IPS DF 19.7 (cell line): Measurements from ENCODE around the gene CCDC68.

Source experiments
- DNase-seq: peaks from one replicate; pipeline ENCODE4 v3.0.0-alpha.2; 2013; ENCODE audit warnings: low read depth, low spot score

Gene CCDC68

DNA sequence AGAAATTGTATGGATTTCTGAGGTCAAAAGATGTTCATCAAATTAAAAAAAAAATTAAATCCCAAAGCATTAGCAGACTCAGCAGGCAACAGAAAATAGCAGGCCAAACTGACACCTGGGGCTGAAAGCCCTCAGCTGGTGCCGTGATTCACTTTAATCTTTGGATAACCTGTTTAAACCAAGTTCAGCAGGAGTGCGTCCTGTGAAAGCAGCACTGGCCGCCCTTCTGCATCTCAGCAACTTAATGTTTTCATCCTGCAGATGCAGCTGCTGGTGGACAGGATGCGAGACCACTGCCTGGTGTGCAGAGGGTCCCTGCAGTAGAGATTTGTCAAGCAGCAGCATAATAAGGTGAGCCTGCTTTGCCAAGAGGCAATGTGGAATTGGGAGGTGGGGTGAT lies 41.2 kb downstream of the CCDC68 start:
- DNase-seq: no peak

DNA sequence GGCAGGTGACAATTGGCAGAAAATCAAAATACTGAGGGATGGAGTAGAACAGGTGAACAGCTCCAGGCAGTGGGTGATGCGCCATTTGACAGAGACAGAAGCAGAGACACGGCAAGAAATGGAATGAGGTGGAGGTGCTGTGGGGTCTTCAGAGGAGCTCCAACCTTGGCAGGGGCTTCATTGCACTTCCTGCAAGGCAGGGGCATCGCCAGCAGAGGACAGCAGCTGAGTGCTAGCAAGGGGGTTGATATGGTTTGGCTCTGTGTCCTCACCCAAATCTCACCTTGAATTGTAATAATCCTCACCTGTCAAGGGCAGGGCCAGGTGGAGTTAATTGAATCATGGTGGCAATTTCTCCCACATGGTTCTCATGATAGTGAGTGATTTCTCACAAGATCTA lies 42.8 kb downstream of the CCDC68 start:
- no peak for DNase-seq

DNA sequence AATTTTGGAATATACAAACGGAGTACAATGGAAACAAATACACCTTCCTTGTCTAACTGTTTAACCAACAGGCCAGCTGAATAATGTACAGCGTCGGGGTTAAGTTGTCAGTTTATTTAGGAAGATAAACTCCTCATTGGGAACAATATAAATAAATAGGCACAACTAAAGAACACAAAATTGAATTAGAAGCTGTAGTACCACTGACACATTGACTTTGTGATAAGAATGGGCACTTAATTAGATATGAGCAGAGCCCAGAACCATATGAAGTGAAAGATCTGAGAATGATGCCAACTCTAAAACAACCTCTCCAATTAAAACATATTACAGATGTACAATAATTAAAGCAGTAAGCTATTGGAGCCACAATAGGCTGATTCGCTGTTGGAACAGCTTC lies 44.4 kb downstream of the CCDC68 start:
- no peak for DNase-seq

DNA sequence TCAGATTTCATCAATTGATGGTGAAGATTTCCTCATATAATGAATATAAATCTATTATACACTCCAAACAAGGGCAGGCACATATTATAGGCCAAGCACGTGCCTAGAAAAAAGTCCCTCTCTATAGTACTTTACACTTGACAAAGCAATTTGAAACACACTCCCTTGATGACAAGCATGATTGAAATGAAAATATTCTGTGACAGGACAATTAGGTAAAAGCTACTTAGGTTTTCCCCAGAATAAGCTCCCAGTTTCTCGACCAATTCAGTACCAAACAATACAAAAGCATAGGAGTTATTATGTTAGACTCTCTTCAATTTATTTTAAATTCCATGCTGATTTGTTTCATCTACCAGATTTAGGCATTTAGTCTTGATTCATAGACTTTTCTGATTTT lies 47.7 kb downstream of the CCDC68 start:
- no peak for DNase-seq

DNA sequence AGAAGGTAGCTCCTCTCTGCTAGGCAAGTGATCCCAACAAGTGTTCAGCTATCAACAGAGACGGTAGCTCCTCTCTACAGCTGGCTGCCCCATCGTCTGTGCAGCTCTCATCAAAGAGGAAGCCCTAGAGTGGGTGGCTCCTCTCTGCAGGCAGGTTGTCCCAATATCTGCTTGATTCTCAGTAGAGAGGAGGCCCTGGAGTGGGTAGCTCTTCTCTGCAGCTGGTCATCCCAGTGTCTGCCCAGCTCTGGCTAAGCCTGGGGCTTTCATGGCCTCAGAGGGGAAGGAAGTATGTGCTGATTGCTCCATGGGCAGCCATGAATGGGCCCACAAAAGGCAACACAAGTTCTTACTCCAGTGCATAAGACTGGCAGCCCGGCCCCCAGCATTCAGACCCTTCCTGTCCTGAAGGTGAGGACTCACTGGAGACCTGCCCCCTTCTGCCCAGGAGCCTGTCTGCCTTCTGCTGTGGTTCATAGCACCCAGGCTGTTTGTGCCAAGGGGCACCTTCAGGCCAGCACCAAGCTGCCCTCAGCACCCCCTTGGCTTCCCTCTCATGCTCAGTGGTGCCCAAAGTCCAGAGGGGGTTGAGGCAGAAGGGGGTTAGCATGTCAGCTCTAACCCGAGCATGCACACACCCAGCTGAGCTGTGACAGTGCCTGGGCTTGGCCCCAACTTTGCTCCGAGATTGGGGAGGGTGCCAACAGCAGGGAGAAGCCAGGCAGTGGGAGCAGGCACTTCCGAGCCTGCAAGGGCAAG lies 48.9 kb downstream of the CCDC68 start:
- no peak for DNase-seq

DNA sequence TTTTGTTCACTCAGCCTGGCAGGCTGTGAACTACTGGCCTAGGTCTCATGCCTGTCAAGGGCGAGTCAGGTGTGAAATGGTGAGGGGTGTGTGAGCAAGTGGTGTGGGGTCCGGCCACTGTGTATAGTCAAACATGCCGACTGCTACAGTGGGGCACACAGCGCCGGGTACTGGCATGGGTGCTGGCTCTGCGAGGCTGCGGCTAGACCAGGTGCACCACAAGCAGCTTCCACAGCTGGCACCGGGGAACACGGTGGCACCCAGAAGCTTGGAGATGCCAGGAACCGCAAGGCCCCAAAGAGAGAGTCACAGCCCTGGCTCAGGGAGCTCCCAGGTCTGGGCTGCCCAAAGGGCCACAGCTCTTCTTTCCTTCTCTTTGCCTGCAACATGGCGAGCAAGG lies 49.7 kb downstream of the CCDC68 start:
- no peak for DNase-seq

DNA sequence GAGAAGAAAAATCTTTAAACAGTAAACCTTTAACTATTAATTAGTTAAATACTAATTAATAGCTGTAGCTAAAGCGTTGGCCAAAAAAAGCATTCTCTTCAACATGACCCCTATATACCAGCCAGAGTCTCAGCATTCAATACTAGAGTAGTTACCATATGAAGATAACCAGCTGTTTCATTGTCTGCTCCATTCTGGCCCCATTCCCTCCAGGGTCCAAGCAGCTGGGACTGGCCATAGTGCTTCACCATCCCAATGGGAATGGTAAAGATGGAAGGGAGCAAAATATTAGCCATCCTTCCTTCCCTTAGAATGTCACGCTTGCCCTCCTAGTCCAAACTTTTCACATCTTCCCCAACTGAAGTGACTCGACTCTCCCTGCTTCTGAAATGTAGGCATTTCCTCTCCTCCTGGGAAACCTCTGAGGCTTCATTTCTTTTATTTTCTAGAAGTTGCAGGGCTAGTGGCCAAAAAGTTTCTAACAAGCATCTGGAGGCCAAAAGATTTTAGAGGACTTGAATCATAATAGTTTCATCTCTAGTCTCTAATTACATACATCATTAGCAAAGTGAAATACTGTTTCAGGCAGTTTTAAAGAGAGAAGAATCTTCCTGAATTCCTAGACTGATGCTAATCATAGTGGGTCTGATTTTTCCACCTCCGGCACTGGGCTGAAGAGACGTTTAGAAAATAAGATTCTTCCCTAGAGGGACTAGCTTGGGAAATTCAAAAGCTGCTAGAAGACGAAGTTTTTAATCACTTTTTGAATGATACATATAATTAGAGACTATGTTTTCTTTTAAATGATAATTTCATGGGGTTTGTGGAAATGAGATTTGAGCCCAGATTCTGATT lies 52.7 kb downstream of the CCDC68 start:
- DNase-seq: no peak

DNA sequence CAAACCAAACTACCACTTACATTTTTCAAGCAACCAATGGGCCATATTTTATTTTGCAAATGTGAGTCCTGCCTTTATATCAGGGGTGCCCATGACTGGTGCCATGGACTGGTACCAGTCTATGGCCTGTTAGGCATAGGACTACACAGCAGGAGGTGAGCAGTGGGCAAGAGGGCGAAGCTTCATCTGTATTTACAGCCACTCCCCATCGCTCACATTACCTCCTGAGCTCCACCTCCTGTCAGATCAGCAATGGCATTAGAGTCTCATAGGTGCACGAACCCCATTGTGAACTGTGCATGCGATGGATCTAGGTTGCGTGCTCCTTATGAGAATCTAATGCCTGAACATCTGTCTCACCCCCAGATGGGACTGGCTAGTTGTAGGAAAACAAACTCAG lies 53.6 kb downstream of the CCDC68 start:
- no peak for DNase-seq

DNA sequence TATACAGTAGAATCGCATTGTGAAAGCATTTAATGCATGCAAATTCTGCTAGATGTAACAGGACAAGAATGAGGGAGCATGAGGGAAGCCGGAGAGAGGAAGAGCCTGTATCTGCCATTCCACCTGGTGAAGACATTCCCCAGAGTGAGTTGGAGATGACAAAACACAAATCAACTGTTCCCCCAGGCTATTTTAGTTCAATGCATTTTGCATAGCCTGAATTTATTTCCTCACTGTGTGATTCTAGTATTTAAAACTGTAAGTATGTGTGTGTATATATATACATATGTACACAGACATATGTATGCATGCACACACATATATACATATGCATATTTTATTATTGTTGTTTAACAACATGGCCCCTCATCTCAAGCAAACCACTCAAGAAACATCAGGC lies 54.7 kb downstream of the CCDC68 start:
- no peak for DNase-seq

DNA sequence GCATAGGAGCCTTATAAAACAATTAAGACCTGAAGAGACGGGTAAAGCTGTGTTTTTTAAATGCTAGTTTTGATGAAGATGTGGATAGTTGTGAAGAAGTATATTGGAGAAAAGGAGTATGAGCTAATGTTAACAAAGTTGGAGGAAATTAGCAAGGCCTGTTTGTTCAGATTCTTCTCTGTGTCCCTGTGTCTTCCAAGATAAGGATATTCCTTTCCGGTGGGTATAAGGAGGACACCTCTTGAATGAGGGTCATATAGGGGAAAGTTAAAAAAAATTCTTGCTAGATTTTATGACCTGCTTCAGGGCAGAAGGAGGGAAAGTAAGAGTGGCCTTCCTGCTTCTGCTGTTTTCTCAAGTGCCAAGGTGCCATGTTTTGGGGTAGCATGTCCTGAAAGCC lies 59.0 kb downstream of the CCDC68 start:
- DNase-seq: no peak

DNA sequence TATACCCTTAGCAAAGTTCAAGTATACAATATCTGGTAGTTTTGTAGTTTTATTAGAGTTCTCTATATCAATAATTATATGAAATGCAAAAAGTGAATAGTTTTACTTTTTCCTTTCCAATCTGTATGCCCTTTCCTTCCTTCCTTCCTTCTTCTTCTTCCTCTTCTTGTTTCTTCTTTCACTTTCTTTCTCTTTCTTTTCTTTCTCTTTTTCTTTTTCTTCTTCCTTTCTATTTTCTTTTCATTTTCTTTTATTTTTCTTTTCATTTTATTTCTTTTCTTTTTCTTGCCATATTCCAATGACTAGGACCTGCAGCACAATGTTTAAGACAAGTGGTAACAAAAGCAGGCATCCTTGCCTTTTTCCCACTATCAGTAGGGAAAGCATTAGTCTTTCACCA lies 59.8 kb downstream of the CCDC68 start:
- DNase-seq: no peak

DNA sequence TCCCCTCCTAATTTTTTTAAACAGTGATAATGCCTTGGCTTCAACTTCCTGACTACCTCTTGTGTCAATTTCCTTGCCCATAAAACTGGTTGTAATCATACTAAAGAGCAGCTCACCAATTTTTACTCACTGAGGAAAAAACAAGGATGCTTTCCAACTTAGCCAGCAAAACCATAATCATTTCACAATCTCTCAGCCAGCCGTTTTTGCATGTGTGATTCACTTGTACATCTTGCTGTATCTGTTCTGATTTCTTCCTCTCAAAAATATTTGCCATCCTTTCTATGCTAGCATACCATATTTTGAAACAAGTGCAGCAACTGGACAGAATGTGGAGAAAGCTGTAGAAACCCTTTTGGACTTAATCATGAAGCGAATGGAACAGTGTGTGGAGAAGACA lies 70.3 kb downstream of the CCDC68 start:
- DNase-seq: no peak

DNA sequence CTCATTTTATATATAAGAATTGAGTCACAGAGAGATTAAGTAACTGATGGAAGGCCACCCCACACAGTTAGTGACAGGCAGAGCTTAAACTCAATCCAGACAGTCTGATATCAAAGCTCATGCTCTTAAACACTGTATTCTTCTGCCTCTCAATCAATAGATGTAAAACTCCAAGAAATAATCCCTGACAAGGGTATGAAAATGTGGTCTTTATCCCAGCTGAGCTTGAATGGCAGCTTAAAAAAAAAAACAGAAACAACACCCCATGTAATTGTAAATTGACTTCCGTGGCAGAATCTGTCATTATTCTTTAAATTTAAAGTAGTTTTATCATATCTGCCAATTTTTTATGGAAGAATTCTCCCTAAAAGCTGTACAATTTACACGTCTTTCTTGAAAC lies 70.9 kb downstream of the CCDC68 start:
- DNase-seq: no peak

DNA sequence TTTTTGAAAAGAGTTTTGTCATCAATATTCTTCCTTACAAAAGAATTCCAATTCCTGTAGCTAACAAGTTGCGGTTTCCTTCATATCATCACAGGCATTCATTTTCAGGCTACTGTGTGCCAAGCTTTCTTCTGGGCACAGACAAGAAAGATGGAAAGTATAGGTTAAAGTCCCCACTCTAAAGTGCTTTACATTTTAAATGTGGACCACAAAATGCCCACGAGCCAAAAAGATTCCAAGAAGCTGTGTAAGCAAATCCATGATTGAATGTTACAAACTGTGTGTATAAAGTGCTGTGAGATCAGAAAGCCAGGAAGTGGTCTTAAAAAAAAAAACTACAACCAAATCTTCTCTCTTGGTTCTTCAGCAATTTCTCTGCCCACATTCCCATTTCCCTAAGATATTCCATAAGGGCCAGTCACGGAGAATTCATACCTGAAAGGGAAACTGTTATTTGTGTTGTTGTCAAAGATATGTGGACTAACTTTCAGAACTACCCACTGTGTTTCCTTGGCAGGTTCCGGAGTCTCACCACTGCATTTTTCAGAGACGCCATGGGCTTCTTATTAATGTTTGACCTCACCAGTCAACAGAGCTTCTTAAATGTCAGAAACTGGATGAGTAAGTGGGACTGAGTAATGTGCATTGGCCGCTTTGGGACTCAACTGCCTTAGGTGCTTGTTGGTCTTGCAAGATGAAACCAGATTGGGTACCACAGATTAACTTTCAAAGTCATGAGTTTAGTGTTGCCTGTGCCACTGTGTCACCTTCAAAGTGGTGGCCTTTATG lies 75.3 kb downstream of the CCDC68 start:
- no peak for DNase-seq

DNA sequence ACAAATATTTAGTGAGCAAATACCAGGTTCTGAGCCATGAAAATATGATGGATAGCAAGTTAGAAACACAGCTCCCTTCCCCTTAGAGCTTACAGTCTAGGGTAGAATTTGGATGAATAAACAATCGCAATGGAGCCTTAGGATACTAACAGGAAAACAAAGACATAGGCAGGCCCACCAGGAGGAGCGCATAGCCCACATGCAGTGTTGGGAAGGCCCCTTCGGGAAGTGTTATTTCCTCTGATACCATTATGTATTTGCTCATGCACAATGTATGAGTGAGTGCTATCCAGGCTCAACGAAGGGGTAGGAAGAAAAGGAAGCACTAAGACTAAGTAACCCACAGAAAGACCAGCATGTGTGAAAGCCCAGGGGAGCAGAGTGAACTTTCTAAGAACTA lies 76.9 kb downstream of the CCDC68 start:
- no peak for DNase-seq

DNA sequence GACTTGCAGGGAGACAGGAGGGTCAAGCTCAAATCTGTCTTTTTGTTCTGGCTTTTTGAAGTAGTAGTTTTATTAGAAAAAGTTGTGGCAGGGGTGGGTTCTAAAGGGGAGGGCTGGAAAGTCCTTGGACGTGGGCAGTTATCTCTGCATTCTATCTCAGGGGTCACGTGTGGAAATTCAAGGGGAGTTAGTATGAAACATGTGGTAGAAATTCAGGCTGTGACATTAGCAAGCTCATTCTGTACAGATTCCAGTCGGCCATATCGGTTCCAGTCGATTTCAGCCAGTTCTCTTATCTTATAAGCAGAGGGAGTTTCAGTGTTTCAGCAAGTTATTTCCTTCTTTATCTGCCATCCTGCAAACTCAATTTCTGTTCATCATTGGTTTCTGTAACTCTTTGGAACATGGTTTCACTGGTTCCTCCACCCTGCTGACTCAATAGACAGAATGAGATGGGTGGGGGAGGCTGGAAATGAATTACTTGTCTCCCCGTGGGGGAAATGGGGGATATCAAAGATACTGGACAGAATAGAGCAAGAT lies 78.0 kb downstream of the CCDC68 start:
- DNase-seq: no peak

DNA sequence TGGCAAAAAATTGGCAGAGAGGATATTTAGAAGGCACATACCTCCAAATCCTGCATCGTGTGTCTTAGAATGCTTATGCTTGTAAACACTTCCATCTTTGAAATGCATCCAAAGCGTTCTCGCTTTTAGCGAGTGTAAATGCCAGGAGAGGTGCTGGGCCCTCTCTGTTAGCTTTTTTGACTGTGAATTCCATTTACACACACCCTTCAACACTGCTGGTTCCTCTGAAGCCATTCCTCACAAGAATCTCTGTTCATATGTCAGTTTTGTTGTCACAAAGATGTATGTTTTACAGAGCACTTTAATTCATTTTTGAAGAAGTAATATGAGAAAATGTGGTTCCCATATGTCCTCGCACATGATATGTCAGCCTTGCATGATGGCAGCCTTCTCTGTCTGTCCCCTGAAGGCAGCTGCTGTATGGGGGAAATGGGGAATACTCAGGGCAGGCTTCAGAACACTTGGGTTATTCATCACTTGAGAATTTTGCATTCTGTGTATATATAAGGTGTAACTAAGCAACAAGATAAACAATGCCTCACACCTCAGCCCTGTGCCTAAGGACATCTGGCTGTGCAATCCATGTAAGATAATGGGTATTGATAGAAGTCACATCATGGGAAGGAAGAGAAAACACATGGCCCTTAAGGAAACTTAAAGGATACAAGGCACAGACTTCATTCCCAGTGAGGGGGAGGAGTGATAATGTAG lies 78.7 kb downstream of the CCDC68 start:
- no peak for DNase-seq

DNA sequence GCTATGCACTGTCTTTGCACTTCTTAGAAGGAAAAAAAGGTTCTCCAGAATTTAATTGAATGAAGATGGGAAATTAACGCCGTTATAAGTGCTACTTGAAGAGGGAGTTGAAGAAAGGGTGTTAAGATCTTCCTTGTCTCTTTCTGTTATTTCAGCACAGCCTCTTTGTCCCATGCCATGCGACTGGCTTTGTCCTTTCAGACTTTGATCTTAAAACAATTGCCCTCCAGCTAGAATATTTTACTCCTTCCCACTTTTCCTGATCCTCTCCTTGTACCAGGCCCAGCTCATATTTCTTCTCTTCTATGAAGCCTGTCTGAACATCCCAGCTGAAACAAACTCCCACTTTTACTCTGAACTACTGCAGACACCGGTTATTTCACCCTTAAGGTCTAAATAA lies 79.6 kb downstream of the CCDC68 start:
- DNase-seq: no peak

DNA sequence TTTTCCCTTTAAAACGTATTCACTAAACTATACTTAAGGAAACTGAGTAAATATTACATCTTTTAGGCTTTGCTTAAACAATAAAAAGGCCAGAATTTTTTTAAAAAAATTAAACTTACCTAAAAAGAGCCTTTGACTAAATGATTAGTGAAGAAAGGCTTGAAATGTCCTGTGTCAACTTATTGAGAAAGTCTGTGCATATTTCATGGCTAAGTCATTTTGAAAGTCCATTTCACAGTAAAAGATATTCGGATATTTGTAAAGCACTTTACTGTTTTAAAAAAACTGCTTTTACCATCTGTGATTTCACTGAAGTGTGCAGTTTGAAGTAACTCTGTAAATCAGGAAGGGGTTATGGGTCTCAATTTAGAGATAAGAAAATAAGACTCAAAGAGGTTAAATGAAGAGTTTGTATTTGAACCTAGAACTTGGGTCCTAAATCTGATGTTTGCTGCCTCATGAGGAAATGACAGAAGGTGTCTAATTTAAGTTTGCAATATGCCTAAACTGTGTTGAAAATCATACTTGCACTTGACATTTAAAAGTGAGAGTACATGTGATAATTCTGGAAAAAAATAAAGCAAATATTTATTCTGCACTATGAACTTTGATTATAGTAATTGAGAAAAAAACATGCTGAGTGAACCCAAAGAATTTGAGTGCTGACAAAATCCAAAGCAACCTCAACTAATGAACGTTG lies 80.5 kb downstream of the CCDC68 start:
- no peak for DNase-seq

DNA sequence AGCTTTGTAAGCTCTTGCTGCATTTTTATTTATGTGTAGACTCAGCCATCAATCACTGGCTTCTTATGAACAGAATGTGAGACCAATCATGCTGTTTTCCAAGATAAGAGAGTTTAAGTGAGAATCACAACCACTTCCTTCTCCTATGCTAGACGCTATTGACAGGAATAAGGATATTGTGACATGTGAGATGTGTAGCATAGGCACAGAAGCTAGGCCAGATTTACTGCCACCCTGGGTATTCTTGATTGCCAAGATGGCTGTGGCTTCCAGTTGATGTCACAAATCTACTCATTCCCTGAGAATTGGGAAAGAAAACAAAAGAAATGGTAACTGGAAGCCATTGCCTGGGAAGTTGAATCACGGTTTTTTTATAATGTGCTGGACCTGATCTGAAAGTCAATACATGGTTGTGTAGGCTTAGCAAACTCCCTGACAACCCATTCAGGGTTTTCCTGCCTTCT lies 81.1 kb downstream of the CCDC68 start:
- no peak for DNase-seq

DNA sequence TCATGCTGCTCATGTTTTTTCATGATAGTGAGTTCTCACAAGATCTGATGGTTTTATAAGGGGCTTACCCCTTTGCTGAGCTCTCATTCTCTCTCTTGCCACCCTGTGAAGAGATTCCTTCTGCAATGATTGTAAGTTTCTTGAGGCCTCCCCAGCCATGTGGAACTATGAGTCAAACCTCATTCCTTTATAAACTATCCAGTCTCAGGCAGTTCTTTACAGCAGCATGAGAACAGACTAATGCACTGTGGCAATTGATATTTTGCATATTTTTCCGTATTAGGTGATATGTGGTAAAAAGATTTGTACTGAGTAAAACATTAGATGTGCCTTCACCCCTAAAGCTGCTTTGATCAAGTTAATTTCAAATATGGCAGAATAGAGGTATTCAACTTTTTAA lies 82.2 kb downstream of the CCDC68 start:
- DNase-seq: no peak
